GM19240 (cell line): ENCODE data around the gene TRIM44.
"Not testable (repeated sequence)": the region's sequence is repeated elsewhere in the genome, so short reads cannot be mapped to it uniquely, and the experiment has no call there.

Experiments used
- DNase-seq: peaks from one replicate; pipeline ENCODE4 v3.0.0; 2011; ENCODE audit warnings: low spot score; ENCODE audit not compliant: insufficient read length

Gene TRIM44

DNA sequence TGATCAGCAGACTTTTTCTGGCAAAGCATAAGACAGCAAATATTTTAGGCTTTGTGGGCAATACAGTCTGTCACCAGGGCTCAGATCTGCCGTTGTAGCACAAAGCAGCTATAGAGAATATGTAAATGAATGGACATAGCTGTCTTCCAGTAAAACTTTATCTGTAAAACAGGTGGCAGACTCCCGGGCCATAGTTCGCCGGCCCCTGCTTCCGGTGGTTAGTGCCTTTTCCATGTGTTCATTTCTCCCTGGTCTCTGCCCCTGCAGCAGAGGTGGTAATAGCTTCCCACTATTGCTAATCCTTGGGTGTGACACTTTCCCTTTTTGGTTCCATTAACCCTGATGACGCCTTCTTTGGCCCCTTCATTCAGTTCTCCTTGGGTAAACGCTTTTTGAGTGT, 187.6 kb downstream of the TRIM44 start:
- DNase-seq = no peak

DNA sequence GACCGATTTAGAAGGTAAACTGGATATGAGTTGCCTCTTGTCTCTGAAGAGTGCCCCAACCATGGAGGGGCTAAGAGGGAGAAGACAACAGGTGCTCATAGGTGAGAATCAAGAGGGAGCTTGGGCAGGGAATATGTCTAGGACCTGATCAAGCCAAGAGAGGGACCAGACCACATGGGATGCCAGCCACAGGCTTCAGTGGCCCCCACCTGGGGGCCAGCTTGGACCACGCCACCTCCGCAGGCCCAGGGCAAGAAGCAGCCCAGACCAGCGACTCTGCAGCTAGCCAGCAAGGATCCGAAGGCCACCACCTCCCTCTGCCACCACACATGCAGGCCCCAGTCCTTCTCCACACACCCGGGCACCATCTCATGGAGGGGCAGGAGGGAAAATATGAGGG, 188.8 kb downstream of the TRIM44 start:
- DNase-seq = no peak

DNA sequence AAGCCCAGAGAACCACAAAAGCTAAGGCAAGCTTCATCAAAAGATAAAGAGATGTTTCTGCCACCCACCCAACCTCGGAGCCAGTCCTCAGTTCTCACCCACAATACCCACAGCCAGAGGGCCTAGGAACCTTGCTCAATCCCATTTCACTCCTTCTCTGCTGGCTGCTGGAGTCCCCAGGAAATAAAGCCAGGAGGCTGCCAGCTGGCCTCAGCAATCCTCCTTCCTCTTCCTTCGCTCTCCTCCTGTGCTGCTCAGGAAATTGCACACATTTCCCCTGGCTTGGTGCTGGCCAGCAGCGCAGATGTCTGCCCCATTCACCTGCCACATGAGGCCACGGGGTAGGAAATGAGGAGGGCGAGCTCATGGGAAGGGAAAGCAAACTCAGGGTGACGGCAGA, 189.5 kb downstream of the TRIM44 start:
- DNase-seq = no peak

DNA sequence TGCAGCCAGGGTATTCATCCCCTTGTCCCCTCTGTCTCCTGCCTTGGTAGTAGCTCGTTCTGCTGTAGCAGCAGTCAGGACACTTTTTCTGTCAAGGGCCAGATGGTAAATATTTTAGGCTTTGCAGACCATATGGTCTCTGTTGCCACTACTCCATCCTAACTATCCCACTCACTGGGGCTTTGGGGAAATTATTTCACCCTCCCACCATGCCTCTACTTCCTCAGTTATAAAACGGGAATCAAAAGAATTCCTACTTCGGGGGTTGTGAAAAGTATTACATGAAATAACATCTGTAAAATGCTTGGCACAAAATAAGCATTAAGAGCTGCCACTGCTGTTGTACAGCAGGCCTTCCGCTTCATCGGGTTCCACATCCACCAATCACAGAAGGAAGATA, 191.4 kb downstream of the TRIM44 start:
- no peak for DNase-seq

DNA sequence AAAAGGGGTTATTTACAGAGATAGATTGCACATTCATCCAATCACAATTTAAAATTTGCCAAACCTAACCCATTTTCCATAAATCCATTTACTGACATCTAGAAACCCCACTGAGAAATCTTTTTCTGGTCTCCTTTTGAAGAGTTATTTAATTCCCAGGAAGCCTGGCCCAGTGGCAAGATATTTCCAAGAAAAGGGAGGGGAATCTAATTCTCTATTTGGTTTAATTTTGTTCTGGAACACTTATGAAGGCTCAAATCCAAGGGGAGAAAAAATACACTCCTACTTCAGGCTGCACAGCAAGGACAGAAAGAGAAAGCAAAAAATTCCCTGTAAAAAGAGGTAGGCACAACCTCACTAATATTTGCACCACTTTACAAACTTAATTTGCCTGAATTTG, 193.1 kb downstream of the TRIM44 start:
- DNase-seq = no peak

DNA sequence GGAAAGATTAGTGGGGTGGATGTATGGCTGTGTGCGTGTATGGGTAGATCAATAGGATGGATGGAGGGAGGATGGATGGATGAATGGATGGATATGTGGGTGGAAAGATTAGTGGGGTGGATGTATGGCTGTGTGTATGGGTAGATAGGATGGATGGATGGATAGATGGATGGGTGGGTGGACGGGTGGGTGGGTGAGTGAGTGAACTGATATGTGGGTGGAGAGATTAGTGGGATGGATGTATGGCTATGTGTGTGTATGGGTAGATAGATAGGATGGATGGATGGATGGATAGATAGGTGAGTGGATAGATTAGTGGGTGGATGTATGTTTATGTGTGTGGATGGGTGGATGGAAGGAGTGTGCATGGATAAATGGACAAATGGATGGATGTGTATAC, 193.7 kb downstream of the TRIM44 start:
- no peak for DNase-seq

DNA sequence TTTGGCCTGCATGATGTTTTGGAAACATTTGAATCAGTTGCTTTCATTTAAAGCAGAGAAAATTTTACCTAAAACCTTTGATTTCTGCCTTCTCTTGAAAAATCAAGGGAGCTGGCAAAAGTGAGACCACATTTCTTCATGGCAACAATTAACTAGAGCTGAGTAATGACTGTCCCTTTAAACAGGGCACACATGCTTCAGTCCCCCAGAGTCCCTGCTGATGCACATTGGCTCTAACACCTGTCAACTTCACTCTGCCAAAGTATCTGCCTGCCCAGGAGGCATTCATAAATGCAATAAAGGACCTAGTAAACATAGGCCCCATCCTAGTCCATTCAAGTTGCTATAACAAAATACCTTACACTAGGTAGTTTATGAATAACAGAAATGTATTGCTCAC, 194.2 kb downstream of the TRIM44 start:
- no peak for DNase-seq

DNA sequence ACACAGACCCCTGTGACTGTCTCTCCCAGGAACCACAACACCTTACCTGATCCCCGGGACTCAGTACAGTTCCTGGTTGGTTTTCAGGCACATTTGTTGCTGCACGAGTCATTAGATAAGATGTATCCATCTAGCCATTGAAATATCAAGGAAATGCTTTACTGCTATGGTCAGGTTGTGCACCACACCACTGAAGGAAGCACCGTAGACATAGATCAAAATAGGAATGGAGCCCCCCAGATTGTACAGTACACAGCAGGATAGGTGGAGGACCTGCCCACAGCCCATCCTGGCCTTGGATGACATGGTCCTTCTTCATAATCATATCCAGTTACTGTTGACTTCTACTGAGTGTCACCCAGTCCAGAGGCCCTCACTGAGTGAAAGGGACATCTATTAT, 195.3 kb downstream of the TRIM44 start:
- no peak for DNase-seq

DNA sequence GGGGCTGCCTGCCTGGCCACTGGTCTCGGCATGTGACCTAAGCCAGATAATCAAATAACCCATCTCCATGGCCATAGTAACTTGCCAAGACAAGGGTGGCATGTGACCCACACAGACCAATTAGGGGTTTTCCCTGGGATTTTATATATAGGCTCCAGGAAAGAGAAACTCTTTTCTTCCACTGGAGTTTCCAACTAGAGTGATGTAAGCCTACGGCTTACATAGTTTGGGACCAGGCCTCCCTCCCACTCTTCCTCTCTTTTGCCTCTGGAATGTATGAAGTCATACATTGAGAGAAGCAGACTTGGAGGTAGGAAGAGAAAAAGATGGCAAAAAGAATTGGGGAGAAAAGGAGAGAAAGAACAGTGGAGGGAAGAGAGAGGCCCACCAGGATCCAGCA, 196.7 kb downstream of the TRIM44 start:
- DNase-seq = no peak

DNA sequence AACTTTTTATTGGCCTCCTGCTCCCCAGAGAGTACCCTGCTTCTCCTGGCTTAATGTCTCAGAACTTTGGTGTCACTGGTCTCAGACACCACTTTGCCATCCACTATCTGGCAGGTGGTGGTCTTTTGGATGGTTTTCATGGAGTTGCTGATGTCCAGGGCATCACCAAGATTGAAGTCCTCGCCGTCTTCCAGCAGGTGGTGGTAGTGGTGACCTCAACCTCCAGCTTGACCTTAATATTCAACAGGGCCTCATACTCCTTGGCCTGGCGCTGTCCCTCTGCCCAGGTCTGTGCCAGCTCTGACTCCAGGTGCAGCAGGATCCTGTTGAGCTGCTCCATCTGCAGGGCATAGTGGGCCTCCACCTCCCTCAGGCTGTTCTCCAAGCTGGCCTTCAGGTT, 197.6 kb downstream of the TRIM44 start:
- not testable (repeated sequence) for DNase-seq

DNA sequence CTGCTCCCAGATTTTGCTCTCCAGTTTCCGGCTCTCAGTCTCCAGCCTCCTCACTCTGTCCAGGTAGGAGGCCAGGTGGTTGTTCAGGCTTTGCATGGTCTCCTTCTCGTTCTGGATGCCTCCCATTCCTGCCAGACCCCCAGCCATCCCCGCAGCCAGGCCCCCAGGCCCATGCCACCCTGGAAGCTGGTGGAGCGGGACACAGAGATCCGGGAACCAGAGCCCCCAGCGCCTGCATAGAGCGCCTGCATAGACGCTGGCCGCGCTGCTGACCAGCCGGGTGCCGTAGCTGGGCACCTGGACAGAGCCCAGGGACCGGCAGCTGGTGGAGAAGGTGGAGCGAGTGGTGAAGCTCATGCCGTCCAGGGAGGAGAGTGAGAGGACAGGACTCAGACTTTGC, 198.6 kb downstream of the TRIM44 start:
- DNase-seq = no peak

DNA sequence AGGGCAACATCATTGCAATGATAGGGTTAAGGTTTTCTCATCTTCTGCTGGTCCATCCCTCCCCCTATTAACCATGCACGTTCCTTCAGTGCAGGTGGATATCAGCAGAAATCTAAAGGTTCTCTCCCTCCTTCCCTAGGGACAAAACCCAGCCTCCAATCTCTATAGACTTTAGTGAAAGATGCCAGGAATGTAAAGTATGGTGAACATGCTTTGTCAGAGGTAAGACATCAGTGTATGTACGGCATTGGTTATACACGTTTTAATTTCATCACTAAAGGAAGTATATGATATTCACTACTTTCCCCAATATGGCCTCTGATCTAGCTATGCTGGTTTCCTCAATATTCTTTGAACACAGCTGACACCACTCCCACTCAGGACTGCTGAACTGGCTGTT, 200.1 kb downstream of the TRIM44 start:
- DNase-seq = no peak

DNA sequence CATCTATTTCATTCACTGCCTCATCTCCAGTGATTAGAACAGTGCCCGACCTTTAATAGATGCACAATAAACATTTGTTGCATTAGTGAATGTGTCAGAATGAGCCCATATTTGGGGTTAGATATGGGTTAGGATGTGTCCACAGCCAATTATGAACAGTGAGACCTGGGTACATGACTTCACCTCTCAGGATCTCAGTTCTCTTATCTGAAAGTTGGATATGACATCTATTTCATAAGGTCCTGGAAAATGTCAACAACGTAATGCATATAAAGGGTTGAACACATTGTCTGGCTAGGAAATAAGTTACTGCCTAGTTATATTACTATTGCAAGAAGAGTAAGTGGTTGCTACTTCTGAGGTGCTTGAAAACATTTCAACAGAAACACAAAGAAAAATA, 201.6 kb downstream of the TRIM44 start:
- DNase-seq = no peak

DNA sequence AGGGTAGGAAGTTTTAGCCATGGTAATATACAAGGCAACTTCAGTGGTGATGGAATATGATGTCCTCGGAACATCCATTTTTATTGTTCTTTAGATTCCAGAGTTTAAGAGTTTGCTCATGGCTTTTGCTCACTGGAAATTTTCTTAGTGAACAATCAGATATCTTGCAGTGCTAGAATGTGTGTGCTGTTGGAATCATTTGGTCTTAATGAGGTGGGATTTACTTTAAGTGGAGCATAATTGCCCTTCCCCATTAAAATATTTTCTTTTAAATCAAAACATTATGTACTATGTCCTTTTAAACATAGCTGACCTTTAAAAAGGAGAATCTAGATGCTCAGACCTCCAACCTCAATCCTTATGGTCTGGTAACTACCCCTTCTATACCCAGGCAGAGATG, 204.0 kb downstream of the TRIM44 start:
- DNase-seq = no peak
